Thyroid gland (tissue), 4 donors: Measurements from ENCODE around the gene SNX19.

Source experiments
- POLR2A ChIP-seq, 2 donors: fragments of 450-650 bp; IDR thresholded peaks; one replicate each; pipeline ENCODE4 v1.6.1; 2017; ENCODE audit warnings: antibody characterized with exemption in 2 of 2, mild to moderate bottlenecking in 2 of 2, moderate library complexity in 1 of 2
- TF ChIP-seq, protein P1 (sequence below), 6 experiments: fragments of 200-600 bp in 3 of 6; fragments of 450-650 bp in 3 of 6; sonication (generic) in 3 of 6; IDR thresholded peaks; one replicate each; pipeline ENCODE4 v1.5.1; 2016 to 2019; ENCODE audit warnings: antibody characterized with exemption in 6 of 6, mild to moderate bottlenecking in 2 of 6, inconsistent platforms in 1 of 6, moderate library complexity in 1 of 6

DNA sequence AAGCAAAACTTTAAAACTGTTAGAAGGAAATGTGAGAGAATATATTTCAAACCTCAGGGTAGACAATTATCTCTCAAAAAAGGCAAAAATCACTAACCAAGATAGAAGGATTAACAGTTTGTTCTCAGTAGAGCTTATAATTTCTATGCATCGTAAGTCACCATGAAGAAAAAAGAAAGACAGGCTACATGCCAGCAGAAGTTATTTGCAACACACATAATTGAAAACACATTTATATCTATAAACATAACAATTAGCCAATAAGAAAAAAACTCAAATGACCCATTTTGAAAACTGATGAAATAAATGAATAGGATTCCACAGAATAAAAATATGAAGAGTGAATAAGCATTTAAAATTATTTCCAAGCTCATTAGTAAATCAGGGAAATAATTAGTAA is 24.4 kb upstream of the SNX19 start:
- TF ChIP-seq, protein P1, sequence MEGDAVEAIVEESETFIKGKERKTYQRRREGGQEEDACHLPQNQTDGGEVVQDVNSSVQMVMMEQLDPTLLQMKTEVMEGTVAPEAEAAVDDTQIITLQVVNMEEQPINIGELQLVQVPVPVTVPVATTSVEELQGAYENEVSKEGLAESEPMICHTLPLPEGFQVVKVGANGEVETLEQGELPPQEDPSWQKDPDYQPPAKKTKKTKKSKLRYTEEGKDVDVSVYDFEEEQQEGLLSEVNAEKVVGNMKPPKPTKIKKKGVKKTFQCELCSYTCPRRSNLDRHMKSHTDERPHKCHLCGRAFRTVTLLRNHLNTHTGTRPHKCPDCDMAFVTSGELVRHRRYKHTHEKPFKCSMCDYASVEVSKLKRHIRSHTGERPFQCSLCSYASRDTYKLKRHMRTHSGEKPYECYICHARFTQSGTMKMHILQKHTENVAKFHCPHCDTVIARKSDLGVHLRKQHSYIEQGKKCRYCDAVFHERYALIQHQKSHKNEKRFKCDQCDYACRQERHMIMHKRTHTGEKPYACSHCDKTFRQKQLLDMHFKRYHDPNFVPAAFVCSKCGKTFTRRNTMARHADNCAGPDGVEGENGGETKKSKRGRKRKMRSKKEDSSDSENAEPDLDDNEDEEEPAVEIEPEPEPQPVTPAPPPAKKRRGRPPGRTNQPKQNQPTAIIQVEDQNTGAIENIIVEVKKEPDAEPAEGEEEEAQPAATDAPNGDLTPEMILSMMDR (IDR thresholded peaks at IDR 0.05), result no peak
- no peak for TF ChIP-seq POLR2A (IDR thresholded peaks at IDR 0.05)
